Eye (tissue), 1 donor: ENCODE data around the gene AEN.

Experiments used
- DNase-seq: peaks from one replicate; pipeline ENCODE4 v3.0.0-alpha.2; 2015

Gene AEN

DNA sequence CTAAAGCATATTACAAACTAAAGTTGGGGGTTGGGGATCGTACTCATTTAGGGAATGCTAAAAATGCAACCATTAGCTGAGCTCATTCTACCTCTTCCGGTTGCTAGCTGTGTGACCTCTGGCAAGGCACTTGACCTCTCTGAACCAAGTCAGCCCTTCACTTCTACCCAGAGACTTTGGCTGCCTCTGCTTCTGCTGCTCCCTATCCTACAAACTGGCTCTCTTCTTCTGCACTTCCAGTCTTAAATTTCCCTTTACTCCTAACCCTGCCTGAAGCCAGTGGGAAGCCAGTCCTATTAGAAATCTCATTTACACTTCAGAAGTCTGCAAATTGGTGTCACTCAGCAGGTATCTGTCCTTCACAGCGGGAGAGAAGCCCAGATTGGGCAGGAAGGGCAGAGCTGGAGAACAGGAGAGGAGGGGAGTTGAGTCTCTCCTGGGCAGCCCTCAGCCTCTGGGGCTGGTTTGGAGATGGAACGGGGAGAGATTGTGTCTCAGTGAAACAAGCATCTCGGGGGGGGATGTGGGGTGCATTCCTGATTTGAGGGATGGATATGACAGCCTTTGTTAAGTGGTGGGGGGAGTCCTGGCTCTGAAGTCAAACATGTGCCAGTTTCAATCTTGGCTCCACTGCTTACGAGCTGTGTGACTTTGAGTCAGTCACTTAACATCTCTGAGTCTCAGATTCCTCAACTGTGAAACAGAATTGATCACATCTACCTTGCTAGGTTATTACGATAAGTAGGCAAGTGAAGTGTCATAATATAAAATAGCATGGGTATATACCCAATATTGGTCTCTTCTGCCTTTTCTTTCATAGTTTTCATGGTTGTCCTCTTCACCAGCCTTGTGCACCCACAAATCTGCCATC lies 7.8 kb upstream of the AEN start:
- DNase-seq, result no peak

DNA sequence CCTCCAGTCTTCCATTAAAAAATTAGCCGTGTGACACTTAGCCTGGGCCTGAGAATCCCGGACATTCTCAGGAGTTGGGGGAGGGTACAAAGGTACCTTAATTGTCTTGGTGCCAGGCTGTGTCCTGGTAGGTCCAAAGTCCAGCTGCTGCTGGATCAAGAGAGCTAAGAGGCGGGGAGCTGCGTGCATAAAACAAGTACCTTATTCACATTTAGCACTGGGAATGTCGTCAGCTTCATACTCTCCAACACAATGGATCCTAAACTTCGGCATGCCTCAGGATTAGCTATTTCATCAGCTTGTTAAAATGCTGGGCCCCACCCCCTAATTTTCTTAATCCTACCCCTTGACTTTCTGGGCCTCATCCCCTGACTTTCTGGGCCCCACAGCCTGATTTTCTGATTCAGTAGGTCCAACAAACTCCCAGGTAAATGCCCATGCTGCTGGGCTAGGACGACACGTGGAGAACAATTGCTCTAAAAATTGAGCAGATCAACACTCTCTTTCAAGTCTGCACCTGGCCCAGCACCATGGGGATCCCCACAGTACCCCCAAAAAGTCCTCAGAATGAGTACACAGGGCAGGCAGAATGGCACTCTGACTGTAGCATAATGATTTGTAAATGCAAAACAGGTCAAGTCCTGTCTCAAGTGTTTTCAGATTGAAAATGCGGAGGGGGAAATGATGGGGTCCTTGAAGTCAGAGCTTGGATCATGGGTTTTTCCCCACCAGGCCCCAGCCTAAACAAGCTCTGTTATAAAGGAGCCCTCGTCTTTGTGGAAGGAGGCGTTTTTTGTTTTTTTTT lies 5.6 kb upstream of the AEN start:
- no peak for DNase-seq

DNA sequence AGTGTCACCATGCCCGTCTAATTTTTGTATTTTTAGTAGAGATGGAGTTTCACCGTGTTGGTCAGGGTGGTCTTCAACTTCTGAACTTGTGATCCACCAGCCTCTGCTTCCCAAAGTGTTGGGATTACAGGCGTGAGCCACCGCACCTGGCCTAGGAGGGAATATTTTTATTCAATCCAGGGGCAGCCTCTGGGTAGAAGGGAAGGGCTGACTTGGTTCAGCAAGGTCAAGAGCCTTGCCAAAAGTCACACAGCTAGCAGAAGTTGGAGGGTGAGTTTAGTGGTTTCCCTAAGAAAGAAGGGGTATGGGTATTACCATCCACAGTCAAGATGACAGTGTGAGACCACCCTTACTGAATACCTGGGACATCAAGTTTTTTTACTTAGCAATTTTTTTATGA lies 4.9 kb upstream of the AEN start:
- DNase-seq, result no peak

DNA sequence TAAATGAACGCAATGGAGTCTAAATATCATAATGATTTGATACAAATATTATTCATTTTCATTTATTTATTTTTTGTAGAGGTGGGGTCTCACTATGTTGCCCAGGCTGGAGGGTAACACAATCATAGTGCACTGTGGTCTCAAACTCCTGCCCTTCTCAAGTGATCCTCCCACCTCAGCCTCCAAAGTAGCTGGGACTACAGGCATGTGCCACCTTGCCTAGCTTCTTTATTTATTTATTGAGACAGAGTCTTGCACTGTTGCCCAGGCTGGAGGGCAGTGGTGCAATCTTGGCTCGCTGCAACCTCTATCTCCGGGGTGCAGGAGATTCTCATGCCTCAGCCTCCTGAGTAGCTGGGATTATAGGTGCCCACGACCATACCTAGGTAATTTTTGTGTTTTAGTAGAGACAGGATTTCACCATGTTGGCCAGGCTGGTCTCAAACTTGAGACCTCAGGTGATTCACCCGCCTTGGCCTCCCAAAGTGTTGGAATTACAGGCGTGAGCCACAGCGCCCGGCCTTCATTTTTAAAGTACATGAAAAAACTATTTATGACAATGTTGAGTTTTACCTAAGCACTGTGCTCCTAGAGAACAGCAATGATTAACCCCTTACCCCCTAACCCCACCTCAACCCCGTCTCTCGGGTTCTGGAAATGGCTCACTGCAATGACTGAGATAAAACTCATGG lies 4.0 kb upstream of the AEN start:
- DNase-seq, result no peak

DNA sequence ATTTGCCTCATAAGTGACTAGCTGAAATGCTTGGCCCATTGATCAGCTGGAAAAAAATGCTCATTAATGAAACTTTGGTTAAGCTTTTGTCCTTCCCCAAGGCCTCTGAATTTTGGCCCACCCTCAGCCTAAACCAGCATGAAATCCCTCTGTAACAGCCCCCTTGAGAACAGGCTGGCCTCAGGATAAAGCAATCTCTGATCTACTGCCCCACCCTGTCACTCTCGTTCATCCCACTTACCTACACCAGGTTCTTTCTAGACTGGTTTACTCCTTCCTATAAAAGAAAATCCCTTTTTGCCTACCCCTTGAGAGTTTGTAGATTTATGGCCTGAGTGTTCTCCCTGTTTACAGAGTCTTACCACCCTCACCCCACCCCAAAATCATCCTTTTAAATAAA lies 3.4 kb upstream of the AEN start:
- DNase-seq, result no peak

DNA sequence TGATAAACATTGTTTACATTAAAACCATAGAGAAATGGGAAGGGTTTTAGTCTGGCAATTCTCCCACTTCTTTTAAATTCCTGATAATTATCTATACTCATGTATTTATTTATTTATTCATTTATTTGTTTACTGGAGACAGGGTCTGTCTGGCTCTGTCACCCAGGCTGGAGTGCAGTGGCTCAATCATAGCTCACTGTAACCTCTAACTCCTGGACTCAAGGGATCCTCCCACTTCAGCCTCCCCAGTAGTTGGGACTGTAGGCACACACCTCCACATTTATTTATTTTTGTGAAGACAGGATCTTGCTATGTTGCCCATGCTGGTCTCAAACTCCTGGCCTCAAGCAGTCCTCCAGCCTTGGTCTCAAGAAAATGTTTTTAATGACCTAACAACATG lies 2.5 kb upstream of the AEN start:
- DNase-seq, result no peak

DNA sequence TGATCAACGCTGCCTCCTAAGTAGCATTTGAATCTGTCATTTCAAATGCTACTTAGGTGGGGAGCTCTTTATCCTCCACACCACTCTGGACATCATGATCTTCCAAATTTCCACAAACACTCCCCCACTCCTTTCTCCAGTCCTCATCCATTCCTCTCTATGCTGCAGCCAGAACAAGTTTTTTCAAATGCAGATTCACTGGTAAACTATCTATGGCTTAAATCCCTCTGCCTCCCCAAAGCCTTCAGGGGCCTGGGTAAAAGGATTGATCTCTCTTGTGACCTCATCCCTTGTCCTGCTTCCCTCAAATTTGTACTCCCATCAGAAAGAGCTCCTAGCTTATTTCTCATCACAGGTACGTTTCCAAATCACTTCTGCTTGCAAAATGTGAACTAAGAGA lies 1.3 kb upstream of the AEN start:
- DNase-seq, result no peak

DNA sequence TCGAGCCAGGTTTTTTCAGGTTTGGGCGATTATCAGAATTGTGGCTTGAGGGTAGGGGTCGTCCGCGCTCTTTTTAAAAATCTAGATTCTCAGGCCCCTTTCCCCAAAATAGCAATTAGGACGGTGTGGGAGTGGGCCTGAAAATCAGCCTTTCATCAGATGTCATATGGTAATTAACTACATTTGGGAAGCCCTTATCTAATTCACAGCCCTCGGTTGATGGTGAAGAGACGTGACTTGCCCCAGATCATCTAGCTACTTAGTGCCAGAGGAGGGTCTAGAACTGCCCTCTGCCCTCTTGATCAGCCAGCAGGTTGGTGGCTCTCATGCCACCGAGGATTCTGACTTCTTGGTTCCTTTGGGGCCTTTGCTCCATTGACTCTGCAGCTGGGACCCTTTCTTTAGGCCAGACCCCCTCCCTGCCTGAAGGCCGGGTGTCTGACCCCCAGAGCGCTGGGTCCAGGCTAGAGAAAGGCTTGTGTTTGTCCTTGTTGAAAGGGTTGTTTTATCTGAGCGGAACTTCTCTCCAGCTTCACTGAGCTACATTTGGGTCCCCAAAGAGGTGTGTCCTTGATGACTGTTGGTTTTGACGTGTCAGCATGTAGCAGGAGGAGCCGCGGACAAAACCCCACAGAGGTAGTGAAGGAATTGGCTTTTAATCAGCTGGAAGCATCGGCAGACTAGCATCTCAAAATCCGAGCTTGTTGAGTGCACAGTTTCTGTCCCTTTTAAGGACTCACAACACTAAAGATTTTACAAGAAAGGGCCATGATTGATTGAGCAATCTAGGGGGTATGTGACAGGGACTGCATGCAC lies 857 bp downstream of the AEN start:
- DNase-seq, result peak; percentile 21

DNA sequence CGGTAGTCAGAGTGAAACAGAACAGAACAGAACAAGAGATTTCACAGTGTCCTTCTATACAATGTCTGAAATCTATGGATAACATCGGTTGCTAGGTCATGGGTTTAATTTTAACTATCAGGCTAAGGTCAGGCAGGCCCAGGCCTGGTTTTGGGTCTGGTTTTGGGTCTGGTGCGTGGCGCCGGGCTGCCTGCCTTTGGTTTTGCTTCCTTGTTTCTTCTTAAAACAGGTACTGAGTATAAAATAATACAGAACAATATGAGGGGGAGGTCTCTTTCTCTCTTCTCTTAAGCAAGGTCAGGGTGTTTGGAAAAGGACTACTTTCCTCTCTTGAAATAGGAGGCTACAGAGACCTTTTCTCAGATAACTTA lies 1.4 kb downstream of the AEN start:
- DNase-seq, result no peak

DNA sequence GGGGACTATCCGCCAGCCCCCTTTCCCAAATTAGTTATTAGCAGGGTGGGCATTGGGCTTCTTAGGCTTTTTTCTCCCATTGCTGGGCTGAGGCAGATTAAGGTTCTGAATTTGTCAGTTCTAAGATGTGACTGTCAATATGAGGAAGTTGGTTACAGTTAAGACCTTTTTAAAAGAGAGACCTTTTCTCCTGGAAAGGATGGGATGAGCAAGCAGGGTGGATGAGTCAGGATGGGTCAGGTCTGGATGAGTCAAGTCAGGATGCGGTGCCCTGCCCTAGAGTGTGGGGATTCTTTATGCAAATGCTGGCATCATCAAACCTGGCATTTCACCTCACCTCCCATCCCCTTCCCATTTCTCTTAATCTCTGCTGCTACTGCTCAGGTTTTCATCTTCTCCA lies 1.9 kb downstream of the AEN start:
- DNase-seq, result no peak

DNA sequence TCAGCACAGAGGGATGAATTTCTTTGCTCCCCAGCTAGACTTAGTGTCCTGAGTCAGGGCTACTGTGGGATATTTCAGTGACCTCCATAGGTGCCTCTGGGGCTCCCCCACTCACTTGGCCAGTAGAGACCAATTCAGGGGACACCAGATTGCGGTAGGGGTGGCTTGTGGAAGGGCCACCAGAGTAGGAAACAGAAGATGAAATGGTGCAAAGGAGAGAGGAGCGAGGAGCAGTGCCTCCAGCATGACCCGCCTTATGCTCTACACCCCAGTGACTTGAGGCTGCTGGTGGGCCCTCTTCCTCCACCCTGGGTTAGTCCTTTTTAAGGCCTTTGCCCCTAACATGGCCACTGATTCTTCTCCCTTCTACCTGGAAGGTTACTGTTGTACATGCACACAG lies 2.5 kb downstream of the AEN start:
- DNase-seq, result no peak

DNA sequence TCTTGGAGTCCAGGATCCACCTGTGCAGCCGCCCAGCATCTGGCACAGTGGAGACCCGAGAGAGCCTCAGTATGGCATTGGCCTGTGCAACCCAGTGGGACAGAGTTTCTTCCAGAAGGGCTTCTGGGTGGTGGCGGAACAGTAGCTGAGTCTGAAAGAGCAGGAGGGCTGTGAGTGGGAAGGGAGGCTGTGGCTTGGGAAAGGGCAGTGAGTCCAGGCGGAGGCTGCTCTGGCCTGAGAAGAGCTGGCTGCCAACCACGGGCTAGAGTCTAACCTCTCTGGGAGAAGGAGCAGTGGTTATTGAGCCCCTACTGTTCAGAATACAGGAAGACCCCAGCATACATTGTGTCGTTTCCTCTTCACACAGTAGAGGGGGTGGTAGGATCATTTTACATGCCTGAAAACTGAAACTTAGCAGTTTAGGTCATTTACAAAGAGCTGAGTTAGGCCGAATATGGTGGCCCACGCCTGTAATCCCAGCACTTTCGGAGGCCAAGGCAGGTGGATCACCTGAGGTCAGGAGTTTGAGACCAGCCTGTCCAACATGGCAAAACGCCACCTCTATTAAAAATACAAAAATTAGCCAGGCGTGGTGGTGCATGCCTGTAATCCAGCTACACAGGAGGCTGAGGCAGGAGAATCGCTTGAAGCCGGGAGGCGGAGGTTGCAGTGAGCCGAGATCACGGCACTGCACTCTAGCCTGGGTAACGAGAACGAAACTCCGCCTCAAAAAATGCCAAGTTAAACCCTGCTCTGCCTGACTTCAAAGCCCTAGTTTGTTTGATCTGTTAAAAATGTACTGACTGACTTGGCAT lies 3.2 kb downstream of the AEN start:
- peak; percentile 73 for DNase-seq

DNA sequence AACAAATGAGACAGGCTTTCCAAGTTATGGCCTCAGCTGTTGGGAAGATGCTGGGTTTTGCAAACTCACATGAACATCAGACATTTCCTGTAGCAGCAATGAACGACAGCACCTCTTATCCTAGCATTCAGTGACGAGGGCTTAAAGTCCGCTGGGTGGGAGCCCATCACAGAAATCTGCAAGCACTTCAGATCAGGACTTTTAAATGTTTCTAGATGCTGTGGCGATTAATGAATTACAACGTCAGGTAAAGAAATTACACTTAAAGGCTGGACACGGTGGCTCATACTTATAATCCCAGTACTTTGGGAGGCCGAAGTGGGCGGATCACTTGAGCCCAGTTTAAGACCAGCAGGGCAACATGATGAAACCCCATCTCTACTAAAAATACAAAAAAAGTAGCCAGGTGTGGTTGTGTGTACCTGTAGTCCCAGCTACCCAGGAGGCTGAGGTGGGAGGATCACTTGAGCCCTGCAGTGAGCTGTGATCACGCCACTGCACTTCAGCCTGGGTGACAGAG lies 3.9 kb downstream of the AEN start:
- no peak for DNase-seq

DNA sequence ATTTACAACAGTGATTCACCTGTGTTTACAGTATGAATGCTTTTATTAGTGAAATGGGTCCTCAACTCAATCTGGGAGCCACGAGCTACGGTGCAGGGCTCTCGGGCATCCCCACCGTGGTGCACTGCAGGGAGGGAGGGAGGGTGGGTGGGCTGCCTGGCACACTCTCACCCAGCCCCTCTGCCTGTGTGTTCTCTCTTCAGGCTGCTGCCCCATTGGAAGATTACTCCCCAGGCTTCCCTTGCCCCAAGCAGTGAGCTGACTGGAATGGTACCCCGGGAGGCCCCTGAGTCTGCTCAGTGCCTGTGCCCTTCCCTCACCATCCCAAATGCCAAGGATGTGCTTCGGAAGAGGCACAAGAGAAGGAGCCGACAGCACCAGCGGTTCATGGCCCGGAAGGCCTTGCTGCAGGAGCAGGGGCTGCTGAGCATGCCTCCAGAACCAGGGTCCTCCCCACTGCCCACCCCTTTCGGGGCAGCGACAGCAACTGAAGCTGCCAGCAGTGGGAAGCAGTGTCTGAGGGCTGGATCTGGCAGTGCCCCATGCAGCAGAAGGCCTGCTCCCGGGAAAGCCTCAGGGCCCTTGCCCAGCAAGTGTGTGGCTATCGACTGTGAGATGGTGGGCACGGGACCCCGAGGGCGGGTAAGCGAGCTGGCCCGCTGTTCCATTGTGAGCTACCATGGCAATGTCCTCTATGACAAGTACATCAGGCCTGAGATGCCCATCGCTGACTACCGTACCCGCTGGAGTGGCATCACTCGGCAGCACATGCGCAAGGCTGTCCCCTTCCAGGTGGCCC lies 5.0 kb downstream of the AEN start:
- no peak for DNase-seq

DNA sequence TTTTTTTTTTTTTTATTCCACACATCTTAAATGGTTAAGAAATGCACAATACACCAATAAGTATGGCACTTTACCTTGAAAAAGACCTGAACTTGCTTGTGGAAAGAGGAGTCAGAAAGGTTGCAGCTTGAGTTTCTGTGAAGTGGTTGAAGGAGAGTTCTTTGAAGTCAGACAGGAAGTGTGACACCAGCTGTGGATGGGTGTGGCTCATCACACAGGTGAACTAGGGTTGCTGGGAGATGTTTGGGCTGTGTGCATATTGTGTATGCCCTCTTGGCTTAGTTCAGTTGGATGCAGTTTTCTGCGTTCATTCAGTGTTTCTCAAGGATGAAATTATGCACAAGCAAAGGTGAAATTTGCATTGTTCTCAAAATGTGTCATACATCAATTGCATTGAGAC lies 6.3 kb downstream of the AEN start:
- DNase-seq, result no peak

DNA sequence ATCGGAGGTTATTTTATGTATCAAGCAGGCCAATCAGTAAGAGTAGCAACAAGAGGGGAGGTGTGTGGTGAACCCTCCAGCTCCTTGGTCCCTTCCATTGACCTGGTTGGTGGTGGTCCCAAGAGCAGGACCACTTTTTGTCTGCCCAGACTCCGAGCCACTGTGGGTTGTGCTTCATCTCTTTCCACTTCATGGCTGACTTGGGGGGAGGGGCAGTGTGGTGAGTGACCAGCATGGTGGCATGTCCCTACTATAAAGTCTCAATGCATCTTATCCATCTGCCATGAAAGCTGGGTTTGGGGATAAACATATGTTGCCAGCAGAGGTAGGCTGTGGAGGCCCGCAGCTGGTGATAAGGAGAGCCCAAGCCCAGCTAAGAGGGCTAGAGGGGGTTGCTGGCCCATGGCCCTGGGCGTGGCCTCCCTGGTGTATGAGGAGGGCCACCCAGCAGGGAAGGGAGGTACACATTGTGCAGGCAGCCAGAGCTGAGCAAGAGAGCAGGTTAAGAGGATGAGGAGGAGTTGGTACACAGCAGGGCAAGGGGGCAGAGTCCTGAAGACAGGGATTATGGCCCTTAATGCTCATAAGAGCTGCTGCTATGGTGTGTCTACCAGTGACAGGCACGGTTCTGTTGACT lies 7.0 kb downstream of the AEN start:
- no peak for DNase-seq

DNA sequence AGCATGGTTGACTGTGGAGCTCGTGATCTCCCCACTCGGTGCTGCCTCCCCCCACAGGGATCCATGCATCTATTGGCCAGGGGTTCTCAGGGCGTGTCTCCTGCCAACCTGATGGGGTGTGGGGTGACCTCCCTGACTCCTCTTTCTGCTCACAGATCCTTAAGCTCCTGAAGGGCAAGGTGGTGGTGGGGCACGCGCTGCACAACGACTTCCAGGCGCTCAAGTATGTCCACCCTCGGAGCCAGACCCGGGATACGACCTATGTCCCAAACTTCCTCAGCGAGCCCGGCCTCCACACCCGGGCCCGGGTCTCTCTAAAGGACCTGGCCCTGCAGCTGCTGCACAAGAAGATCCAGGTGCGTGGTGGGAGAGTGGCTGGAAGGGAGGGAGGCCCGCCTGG lies 7.9 kb downstream of the AEN start:
- DNase-seq, result no peak

DNA sequence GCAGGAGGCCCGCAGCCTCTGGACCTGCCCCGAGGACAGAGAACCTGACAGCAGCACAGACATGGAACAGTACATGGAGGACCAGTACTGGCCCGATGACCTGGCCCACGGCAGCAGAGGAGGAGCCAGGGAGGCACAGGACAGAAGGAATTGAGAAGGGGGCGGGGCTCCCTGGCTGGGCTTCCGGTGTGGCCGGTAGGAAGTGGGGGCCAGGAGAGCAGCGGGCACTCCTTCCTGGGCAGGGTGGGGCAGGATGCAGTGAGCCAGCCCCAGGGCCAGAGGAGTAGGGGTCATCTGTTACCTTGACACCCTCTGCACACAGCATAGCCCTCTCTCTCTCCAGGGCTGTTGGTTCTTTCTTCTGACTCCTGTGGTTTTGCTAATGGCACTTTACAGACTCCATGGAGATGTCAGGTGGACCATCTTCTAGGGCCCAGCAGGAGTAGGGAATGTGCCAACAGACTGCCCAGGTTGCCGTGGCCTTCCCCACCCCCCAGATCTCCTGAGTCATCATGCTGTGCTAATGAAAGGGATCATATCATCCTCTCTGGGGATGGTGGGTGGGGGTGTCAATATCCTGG lies 9.1 kb downstream of the AEN start:
- no peak for DNase-seq

DNA sequence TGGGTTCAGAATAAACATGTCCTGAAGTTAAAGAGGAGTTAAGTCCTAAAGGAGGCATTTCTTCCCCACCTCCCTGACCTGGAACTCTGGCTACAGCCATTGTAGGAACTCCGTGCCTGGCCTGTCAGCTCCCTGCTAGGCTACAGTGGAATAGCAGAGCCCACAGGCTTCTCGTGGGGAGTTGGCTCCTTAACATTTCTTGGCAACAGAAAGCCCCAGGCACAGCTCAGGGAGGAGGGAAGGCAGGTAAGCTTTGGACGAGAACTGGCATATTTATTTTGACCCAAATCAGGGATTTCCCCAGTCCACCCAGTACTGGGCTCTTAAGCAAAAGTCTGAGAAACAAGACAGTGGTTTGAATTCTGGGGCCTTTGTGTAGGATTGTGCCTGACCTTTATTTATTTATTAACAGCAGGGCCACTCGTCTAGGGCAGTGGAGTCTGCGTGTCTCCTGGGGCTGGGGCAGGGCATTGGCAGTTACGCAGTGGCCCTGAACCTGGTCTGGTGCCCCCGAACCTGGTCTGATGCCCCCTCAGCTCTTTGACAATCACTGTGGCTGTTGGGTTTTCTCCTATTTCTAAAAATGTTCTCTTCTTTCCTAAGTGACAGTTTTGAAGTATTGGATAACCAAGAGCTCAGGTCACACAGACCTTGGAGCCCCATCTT lies 9.8 kb downstream of the AEN start:
- no peak for DNase-seq
